ENCODE results near the gene MSX1.

Gene MSX1

GRCh38 chr4:4860600-4861389 is 1.3 kb downstream of the MSX1 start:
- Histone ChIP-seq H3K4me3 (ENCODE audit: low read depth in 1 of 2, low read length in 2 of 2) (peak overlapping the region; percentile 61 to 79), H3K9me3 (ENCODE audit: control insufficient read depth in 1 of 2, low read length in 2 of 2) (no peaks in the 10 kb centered on the region), H3K4me1 (ENCODE audit: control insufficient read depth in 1 of 2, insufficient read depth in 2 of 2, low read length in 2 of 2) (peaks cover 0 to 57% of the 10 kb centered on the region in 2 donors), H3K36me3 (ENCODE audit: control insufficient read depth in 1 of 2, insufficient read depth in 2 of 2, low read length in 2 of 2) (no peaks in the 10 kb centered on the region), H3K27ac (ENCODE audit: low read length) (no peak overlapping the region), H3K27me3 (ENCODE audit: low read depth, low read length) (peaks cover 77% of the 10 kb centered on the region)

GRCh38 chr4:4861390-4862018 is 2.0 kb downstream of the MSX1 start:
- Histone ChIP-seq H3K27ac (ENCODE audit: low read length) (no peak overlapping the region), H3K27me3 (ENCODE audit: low read depth, low read length) (peaks cover 77% of the 10 kb centered on the region), H3K9me3 (ENCODE audit: control insufficient read depth in 1 of 2, low read length in 2 of 2) (no peaks in the 10 kb centered on the region), H3K36me3 (ENCODE audit: control insufficient read depth in 1 of 2, insufficient read depth in 2 of 2, low read length in 2 of 2) (no peaks in the 10 kb centered on the region), H3K4me1 (ENCODE audit: control insufficient read depth in 1 of 2, insufficient read depth in 2 of 2, low read length in 2 of 2) (peaks cover 0 to 58% of the 10 kb centered on the region in 2 donors), H3K4me3 (ENCODE audit: low read depth in 1 of 2, low read length in 2 of 2) (peak overlapping the region; percentile 61 to 79)

- H3K4me1 ChIP-seq (ENCODE audit: control insufficient read depth in 1 of 2, insufficient read depth in 2 of 2, low read length in 2 of 2) = peaks cover 0 to 61% of the 10 kb centered on the region in 2 donors
- H3K36me3 ChIP-seq (ENCODE audit: control insufficient read depth in 1 of 2, insufficient read depth in 2 of 2, low read length in 2 of 2) = no peaks in the 10 kb centered on the region
- no peaks in the 10 kb centered on the region for H3K9me3 ChIP-seq (ENCODE audit: control insufficient read depth in 1 of 2, low read length in 2 of 2)
- no peak overlapping the region for H3K27ac ChIP-seq (ENCODE audit: low read length)
- H3K4me3 ChIP-seq (ENCODE audit: low read depth in 1 of 2, low read length in 2 of 2) = no peak overlapping the region
- H3K27me3 ChIP-seq (ENCODE audit: low read depth, low read length) = peaks cover 79% of the 10 kb centered on the region
These were observed 2.6 kb downstream of the MSX1 start for GRCh38 chr4:4862071-4862551.

- H3K4me1 ChIP-seq (ENCODE audit: control insufficient read depth in 1 of 2, insufficient read depth in 2 of 2, low read length in 2 of 2) = peaks cover 0 to 63% of the 10 kb centered on the region in 2 donors
- H3K4me3 ChIP-seq (ENCODE audit: low read depth in 1 of 2, low read length in 2 of 2) = no peak overlapping the region
- H3K27ac ChIP-seq (ENCODE audit: low read length) = no peak overlapping the region
- H3K27me3 ChIP-seq (ENCODE audit: low read depth, low read length) = peaks cover 79% of the 10 kb centered on the region
- H3K36me3 ChIP-seq (ENCODE audit: control insufficient read depth in 1 of 2, insufficient read depth in 2 of 2, low read length in 2 of 2) = no peaks in the 10 kb centered on the region
- H3K9me3 ChIP-seq (ENCODE audit: control insufficient read depth in 1 of 2, low read length in 2 of 2) = no peaks in the 10 kb centered on the region
These were observed 3.4 kb downstream of the MSX1 start for GRCh38 chr4:4862665-4863482.

GRCh38 chr4:4864443-4864939 is 5.0 kb downstream of the MSX1 start:
- Histone ChIP-seq H3K27ac (ENCODE audit: low read length) (no peak overlapping the region), H3K36me3 (ENCODE audit: control insufficient read depth in 1 of 2, insufficient read depth in 2 of 2, low read length in 2 of 2) (no peaks in the 10 kb centered on the region), H3K27me3 (ENCODE audit: low read depth, low read length) (peaks cover 85% of the 10 kb centered on the region), H3K4me3 (ENCODE audit: low read depth in 1 of 2, low read length in 2 of 2) (no peak overlapping the region), H3K9me3 (ENCODE audit: control insufficient read depth in 1 of 2, low read length in 2 of 2) (no peaks in the 10 kb centered on the region), H3K4me1 (ENCODE audit: control insufficient read depth in 1 of 2, insufficient read depth in 2 of 2, low read length in 2 of 2) (peaks cover 0 to 54% of the 10 kb centered on the region in 2 donors)

GRCh38 chr4:4864940-4865704 is 5.7 kb downstream of the MSX1 start:
- Histone ChIP-seq H3K4me1 (ENCODE audit: control insufficient read depth in 1 of 2, insufficient read depth in 2 of 2, low read length in 2 of 2) (peaks cover 0 to 50% of the 10 kb centered on the region in 2 donors), H3K36me3 (ENCODE audit: control insufficient read depth in 1 of 2, insufficient read depth in 2 of 2, low read length in 2 of 2) (no peaks in the 10 kb centered on the region), H3K27ac (ENCODE audit: low read length) (no peak overlapping the region), H3K9me3 (ENCODE audit: control insufficient read depth in 1 of 2, low read length in 2 of 2) (no peaks in the 10 kb centered on the region), H3K4me3 (ENCODE audit: low read depth in 1 of 2, low read length in 2 of 2) (no peak overlapping the region), H3K27me3 (ENCODE audit: low read depth, low read length) (peaks cover 91% of the 10 kb centered on the region)

GRCh38 chr4:4865705-4866123 is 6.2 kb downstream of the MSX1 start:
- peaks cover 0 to 44% of the 10 kb centered on the region in 2 donors for H3K4me1 ChIP-seq (ENCODE audit: control insufficient read depth in 1 of 2, insufficient read depth in 2 of 2, low read length in 2 of 2)
- H3K27me3 ChIP-seq (ENCODE audit: low read depth, low read length) = peaks cover 94% of the 10 kb centered on the region
- peak overlapping the region in 1 of 2 donors; percentile 32 for H3K4me3 ChIP-seq (ENCODE audit: low read depth in 1 of 2, low read length in 2 of 2)
- no peaks in the 10 kb centered on the region for H3K9me3 ChIP-seq (ENCODE audit: control insufficient read depth in 1 of 2, low read length in 2 of 2)
- H3K27ac ChIP-seq (ENCODE audit: low read length) = no peak overlapping the region
- no peaks in the 10 kb centered on the region for H3K36me3 ChIP-seq (ENCODE audit: control insufficient read depth in 1 of 2, insufficient read depth in 2 of 2, low read length in 2 of 2)

GRCh38 chr4:4866124-4866865 is 6.8 kb downstream of the MSX1 start:
- Histone ChIP-seq H3K9me3 (ENCODE audit: control insufficient read depth in 1 of 2, low read length in 2 of 2) (no peaks in the 10 kb centered on the region), H3K27ac (ENCODE audit: low read length) (no peak overlapping the region), H3K27me3 (ENCODE audit: low read depth, low read length) (peaks cover 93% of the 10 kb centered on the region), H3K4me3 (ENCODE audit: low read depth in 1 of 2, low read length in 2 of 2) (peak overlapping the region in 1 of 2 donors; percentile 32), H3K4me1 (ENCODE audit: control insufficient read depth in 1 of 2, insufficient read depth in 2 of 2, low read length in 2 of 2) (peaks cover 0 to 38% of the 10 kb centered on the region in 2 donors), H3K36me3 (ENCODE audit: control insufficient read depth in 1 of 2, insufficient read depth in 2 of 2, low read length in 2 of 2) (no peaks in the 10 kb centered on the region)

GRCh38 chr4:4866866-4867374 is 7.5 kb downstream of the MSX1 start:
- H3K27me3 ChIP-seq (ENCODE audit: low read depth, low read length) = peaks cover 93% of the 10 kb centered on the region
- no peaks in the 10 kb centered on the region for H3K9me3 ChIP-seq (ENCODE audit: control insufficient read depth in 1 of 2, low read length in 2 of 2)
- H3K27ac ChIP-seq (ENCODE audit: low read length) = no peak overlapping the region
- no peaks in the 10 kb centered on the region for H3K36me3 ChIP-seq (ENCODE audit: control insufficient read depth in 1 of 2, insufficient read depth in 2 of 2, low read length in 2 of 2)
- H3K4me3 ChIP-seq (ENCODE audit: low read depth in 1 of 2, low read length in 2 of 2) = peak overlapping the region in 1 of 2 donors; percentile 32
- H3K4me1 ChIP-seq (ENCODE audit: control insufficient read depth in 1 of 2, insufficient read depth in 2 of 2, low read length in 2 of 2) = peaks cover 0 to 33% of the 10 kb centered on the region in 2 donors

All from muscle layer of duodenum (tissue), 2 donors.